ENCODE results near the gene CAMSAP2. TPM values are rescaled to one million over a fixed set of nuclear protein-coding genes. Genes with fewer than 3 reads are reported as not detected.

The CAMSAP2 gene
- total RNA-seq, 1 experiment from 2014 or later = 20.7 TPM

GRCh38 chr1:200802042-200802441 is 63.3 kb downstream of the CAMSAP2 start:
- ChIA-PET POLR2A (no interaction called here), CTCF (interaction anchor here (0.6 to 1.8 kb wide), 22 partner anchors 9 to 188 kb away, joined by 3 to 29 read pairs (median 4); partner anchors contain the start of gene DDX59)
- H3K36me3 Mint-ChIP-seq = peaks cover 4% of the 10 kb centered on the region; the same call in 1 of the 2 replicates
- H3K27me3 Mint-ChIP-seq (ENCODE audit: low read depth) = no peaks in the 10 kb centered on the region
- H3K4me3 Mint-ChIP-seq = no peak overlapping the region
- ATAC-seq (no peak), DNase-seq (ENCODE audit: low spot score) (no peak)
- no peak overlapping the region for H3K27ac Mint-ChIP-seq
- H3K4me1 Mint-ChIP-seq = peaks cover 41% of the 10 kb centered on the region
- no peak for TF ChIP-seq ZNF423 (CRISPR knock-in tag; IDR thresholded peaks at IDR 0.05)
- TF ChIP-seq ZNF671 (CRISPR knock-in tag; IDR thresholded peaks at IDR 0.05) = no peak
- no peak for TF ChIP-seq NR1H2 (CRISPR knock-in tag; IDR thresholded peaks at IDR 0.05)
- no peak for TF ChIP-seq HMGA2 (CRISPR knock-in tag; IDR thresholded peaks at IDR 0.05)
- TF ChIP-seq OVOL2 (CRISPR knock-in tag; IDR thresholded peaks at IDR 0.05; ENCODE audit: borderline replicate concordance) = no peak
- TF ChIP-seq ETV6 (CRISPR knock-in tag; IDR thresholded peaks at IDR 0.05) = no peak
- TF ChIP-seq KAT7 (CRISPR knock-in tag; IDR thresholded peaks at IDR 0.05; ENCODE audit: borderline replicate concordance) = no peak
- no peak for TF ChIP-seq ZNF532 (CRISPR knock-in tag; IDR thresholded peaks at IDR 0.05; ENCODE audit: borderline replicate concordance)
- TF ChIP-seq FOXK1 (CRISPR knock-in tag; IDR thresholded peaks at IDR 0.05) = no peak
- TF ChIP-seq CREM (CRISPR knock-in tag; IDR thresholded peaks at IDR 0.05) = no peak
- TF ChIP-seq, protein P1, sequence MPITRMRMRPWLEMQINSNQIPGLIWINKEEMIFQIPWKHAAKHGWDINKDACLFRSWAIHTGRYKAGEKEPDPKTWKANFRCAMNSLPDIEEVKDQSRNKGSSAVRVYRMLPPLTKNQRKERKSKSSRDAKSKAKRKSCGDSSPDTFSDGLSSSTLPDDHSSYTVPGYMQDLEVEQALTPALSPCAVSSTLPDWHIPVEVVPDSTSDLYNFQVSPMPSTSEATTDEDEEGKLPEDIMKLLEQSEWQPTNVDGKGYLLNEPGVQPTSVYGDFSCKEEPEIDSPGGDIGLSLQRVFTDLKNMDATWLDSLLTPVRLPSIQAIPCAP (CRISPR knock-in tag; IDR thresholded peaks at IDR 0.05) = no peak
- TF ChIP-seq EMX1 (CRISPR knock-in tag; IDR thresholded peaks at IDR 0.05) = no peak
- TF ChIP-seq, protein P2, sequence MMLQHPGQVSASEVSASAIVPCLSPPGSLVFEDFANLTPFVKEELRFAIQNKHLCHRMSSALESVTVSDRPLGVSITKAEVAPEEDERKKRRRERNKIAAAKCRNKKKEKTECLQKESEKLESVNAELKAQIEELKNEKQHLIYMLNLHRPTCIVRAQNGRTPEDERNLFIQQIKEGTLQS (CRISPR knock-in tag; conservative IDR thresholded peaks at IDR 0.05) = no peak
- no peak for TF ChIP-seq GRHL2 (CRISPR knock-in tag; IDR thresholded peaks at IDR 0.05; ENCODE audit: insufficient replicate concordance, severe bottlenecking)
- TF ChIP-seq FOXJ3 (CRISPR knock-in tag; IDR thresholded peaks at IDR 0.05; ENCODE audit: borderline replicate concordance) = no peak
- TF ChIP-seq SP1 (CRISPR knock-in tag; conservative IDR thresholded peaks at IDR 0.05) = no peak
- no peaks in the 10 kb centered on the region for H3K9me3 Mint-ChIP-seq

- H3K27ac Mint-ChIP-seq = peak overlapping the region; percentile 73; the same call in 1 of the 2 replicates
- TF ChIP-seq SOX15 (CRISPR knock-in tag; IDR thresholded peaks at IDR 0.05) (no peak), TEAD4 (CRISPR knock-in tag; IDR thresholded peaks at IDR 0.05) (peak; percentile 67; the same call in 1 of the 2 replicates), SP1 (CRISPR knock-in tag; conservative IDR thresholded peaks at IDR 0.05) (peak; percentile 48; the same call in 1 of the 2 replicates), TEAD1 (CRISPR knock-in tag; IDR thresholded peaks at IDR 0.05) (peak; percentile 90; the same call in 1 of the 2 replicates), ATF1 (CRISPR knock-in tag; IDR thresholded peaks at IDR 0.05) (no peak), PRRX2 (CRISPR knock-in tag; IDR thresholded peaks at IDR 0.05) (no peak), ZNF138 (CRISPR knock-in tag; conservative IDR thresholded peaks at IDR 0.05) (no peak), NFYB (CRISPR knock-in tag; conservative IDR thresholded peaks at IDR 0.05; ENCODE audit: low read depth) (no peak)
- TF ChIP-seq, protein P3, sequence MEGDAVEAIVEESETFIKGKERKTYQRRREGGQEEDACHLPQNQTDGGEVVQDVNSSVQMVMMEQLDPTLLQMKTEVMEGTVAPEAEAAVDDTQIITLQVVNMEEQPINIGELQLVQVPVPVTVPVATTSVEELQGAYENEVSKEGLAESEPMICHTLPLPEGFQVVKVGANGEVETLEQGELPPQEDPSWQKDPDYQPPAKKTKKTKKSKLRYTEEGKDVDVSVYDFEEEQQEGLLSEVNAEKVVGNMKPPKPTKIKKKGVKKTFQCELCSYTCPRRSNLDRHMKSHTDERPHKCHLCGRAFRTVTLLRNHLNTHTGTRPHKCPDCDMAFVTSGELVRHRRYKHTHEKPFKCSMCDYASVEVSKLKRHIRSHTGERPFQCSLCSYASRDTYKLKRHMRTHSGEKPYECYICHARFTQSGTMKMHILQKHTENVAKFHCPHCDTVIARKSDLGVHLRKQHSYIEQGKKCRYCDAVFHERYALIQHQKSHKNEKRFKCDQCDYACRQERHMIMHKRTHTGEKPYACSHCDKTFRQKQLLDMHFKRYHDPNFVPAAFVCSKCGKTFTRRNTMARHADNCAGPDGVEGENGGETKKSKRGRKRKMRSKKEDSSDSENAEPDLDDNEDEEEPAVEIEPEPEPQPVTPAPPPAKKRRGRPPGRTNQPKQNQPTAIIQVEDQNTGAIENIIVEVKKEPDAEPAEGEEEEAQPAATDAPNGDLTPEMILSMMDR (IDR thresholded peaks at IDR 0.05) = peak; percentile 80
- DNase-seq (ENCODE audit: low spot score) (peak; percentile 94), ATAC-seq (peak; percentile 98)
- H3K36me3 Mint-ChIP-seq = peaks cover 4% of the 10 kb centered on the region; the same call in 1 of the 2 replicates
- H3K4me3 Mint-ChIP-seq = no peak overlapping the region
- peaks cover 41% of the 10 kb centered on the region for H3K4me1 Mint-ChIP-seq
- H3K27me3 Mint-ChIP-seq (ENCODE audit: low read depth) = no peaks in the 10 kb centered on the region
- H3K9me3 Mint-ChIP-seq = no peaks in the 10 kb centered on the region
- ChIA-PET POLR2A (no interaction called here), CTCF (interaction anchor here (0.6 to 1.8 kb wide), 23 partner anchors 10 to 244 kb away, joined by 3 to 29 read pairs (median 3); partner anchors contain the start of gene DDX59)
Observed at GRCh38 chr1:200802865-200803512, 64.3 kb downstream of the CAMSAP2 start.
